ENCODE results near the gene PSMD1.

DNA sequence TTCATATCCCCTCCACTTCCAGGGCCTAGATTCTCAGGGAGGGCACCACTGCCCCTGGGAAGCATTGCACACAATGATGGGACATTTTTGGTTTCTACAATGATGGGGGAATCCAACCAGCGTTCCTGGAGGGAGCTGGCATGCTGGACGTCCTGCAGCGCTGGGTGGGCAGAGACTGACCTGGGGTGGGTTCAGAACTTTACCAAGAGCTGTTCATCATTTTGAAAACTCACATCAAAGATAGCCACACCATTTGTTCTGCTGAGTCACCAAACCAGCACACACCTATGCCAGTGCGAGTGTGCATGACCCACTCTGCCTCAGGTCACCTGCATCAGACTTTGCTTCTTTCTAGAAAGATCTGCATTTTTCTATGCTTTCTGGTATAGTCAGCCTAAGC is 127.7 kb downstream of the PSMD1 start:
- TF ChIP-seq CTCF (IDR thresholded peaks at IDR 0.05): no peak
- TF ChIP-seq POLR2A (IDR thresholded peaks at IDR 0.05): no peak
- no peak for TF ChIP-seq POLR2AphosphoS5 (IDR thresholded peaks at IDR 0.05)

Measured in prostate gland (tissue), 2 donors.